Mucosa of descending colon (tissue), 3 donors: Measurements from ENCODE around the gene RNF43. TPM values are rescaled to one million over a fixed set of nuclear protein-coding genes. Genes with fewer than 3 reads are reported as not detected.

Experiments
- ATAC-seq: fragments of 200-7000 bp; cut with Tn5 transposase; one replicate; pipeline ENCODE4 v1.9.1; 2020; ENCODE audit warnings: mild to moderate bottlenecking, moderate library complexity
- DNase-seq, 3 donors: peaks; one replicate each; pipeline ENCODE4 v3.0.0-alpha.2; 2020
- H3K36me3 ChIP-seq: fragments of 200-600 bp; one replicate; pipeline ENCODE4 v1.8.0; 2021; ENCODE audit warnings: low read depth, mild to moderate bottlenecking
- H3K4me1 ChIP-seq: fragments of 200-600 bp; one replicate; pipeline ENCODE4 v1.8.0; 2021; ENCODE audit warnings: low read depth, mild to moderate bottlenecking
- H3K4me3 ChIP-seq: fragments of 200-600 bp; one replicate; pipeline ENCODE4 v1.8.0; 2021; ENCODE audit warnings: mild to moderate bottlenecking
- H3K9me3 ChIP-seq: fragments of 200-600 bp; one replicate; pipeline ENCODE4 v1.8.0; 2021; ENCODE audit warnings: mild to moderate bottlenecking
- intact Hi-C, 2 donors: fragments of 100-400 bp; cut with DNase I in 1 of 2; cut with micrococcal nuclease in 1 of 2; formaldehyde crosslinking; loops; one replicate each; pipeline versions ENCODE4 v1.11.0 to v1.11.1; 2022; cut with DNase I, micrococcal nuclease
- long read RNA-seq, 2 donors: library from polyadenylated mRNA; unstranded; transcript quantifications; one replicate each; pipeline ENCODE4 v2.0.0, GENCODE V29; 2019 to 2021
- total RNA-seq, 3 donors: library from RNA; stranded (reverse); fragmentation: NEBNext Ultra II Directional in 2 of 3; extraction: Animal tissue kit (Norgen Biotek cat#: 25700) in 2 of 3; gene quantifications; one replicate each; pipeline versions ENCODE4 v1.2.1 to v1.2.4, GENCODE V29; 2021 to 2023
- TF ChIP-seq, protein P1 (sequence below): fragments of 200-600 bp; IDR thresholded peaks from one replicate; pipeline ENCODE4 v1.8.0; 2022; ENCODE audit warnings: antibody characterized with exemption, mild to moderate bottlenecking
- donor health status: DM: no; HTN: no; CAD: no; lungs with moderate emphysema.
- donor health status: DM: no; HTN: no; CAD: no.
- donor health status: DM: no; HTN: yes; CAD: no.

RNF43 gene
- total RNA-seq, result 10 to 100 TPM; 24.2 to 68.5 (median 37.7) TPM
- long read RNA-seq, donor 1, partial matches to known transcripts, result 2 of 3 reads
- long read RNA-seq, donor 1, other reads (novel, unspliced or antisense), result 1 of 3 reads
- long read RNA-seq, donor 2, partial matches to known transcripts, result 0 of 8 reads
- long read RNA-seq, donor 2, other reads (novel, unspliced or antisense), result 8 of 8 reads

DNA sequence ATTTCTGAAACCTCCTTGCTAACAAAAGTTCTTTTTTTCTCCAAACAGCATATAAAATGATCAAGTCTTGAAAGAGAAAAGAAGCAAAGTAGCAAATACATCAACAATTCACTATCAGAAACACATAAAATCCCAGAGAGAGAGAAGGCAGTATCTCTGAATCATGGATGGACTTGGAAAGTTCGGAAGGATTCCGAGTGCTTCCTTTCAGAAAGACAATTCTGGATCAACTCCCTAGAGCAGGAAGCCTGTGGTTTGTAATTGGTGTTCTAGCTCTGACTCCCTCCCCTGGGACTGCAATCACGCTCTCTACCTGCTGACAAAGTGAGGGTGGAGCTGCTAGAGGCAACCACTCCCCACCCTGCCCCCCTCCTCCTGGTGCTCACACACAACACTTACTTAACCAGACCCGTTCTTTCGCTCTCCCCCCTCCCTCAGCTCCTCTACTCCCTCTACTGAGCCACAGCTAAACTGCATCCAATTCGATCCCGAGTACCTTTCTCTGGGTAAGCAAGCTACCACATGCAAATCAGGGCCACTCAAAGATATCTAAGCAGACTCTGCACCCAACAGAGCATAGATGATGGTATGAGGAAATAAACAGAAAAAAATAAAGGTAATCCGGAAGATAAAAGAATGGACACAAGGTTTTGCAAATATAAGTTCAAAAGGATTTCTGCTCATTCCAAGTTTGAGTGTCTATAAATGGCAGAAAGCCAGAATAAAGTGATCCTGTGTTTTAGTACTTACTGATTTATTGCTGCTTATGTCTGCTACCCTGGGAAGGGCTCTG is at the start of gene RNF43:
RNF43 (minus strand) TSS at position 235 of the 793 bp plus-strand sequence. CDS start 1,957 bp downstream, outside the sequence.
- TF ChIP-seq, protein P1, sequence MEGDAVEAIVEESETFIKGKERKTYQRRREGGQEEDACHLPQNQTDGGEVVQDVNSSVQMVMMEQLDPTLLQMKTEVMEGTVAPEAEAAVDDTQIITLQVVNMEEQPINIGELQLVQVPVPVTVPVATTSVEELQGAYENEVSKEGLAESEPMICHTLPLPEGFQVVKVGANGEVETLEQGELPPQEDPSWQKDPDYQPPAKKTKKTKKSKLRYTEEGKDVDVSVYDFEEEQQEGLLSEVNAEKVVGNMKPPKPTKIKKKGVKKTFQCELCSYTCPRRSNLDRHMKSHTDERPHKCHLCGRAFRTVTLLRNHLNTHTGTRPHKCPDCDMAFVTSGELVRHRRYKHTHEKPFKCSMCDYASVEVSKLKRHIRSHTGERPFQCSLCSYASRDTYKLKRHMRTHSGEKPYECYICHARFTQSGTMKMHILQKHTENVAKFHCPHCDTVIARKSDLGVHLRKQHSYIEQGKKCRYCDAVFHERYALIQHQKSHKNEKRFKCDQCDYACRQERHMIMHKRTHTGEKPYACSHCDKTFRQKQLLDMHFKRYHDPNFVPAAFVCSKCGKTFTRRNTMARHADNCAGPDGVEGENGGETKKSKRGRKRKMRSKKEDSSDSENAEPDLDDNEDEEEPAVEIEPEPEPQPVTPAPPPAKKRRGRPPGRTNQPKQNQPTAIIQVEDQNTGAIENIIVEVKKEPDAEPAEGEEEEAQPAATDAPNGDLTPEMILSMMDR, result peak; percentile 64
- H3K36me3 ChIP-seq, result no peaks in the 10 kb centered on the region
- H3K4me1 ChIP-seq, result peaks cover 5% of the 10 kb centered on the region
- DNase-seq (peak; percentile 90 to 99 (median 95)), ATAC-seq (peak; percentile 97)
- peak within 1 kb of the TSS; percentile 25 for H3K4me3 ChIP-seq
- H3K9me3 ChIP-seq, result no peaks in the 10 kb centered on the region
- intact Hi-C loops, result loop anchor here in 1 of 2 donors (10.0 kb wide), 1 partner anchor 63 kb away; the partner anchor contains the start of gene SUPT4H1

DNA sequence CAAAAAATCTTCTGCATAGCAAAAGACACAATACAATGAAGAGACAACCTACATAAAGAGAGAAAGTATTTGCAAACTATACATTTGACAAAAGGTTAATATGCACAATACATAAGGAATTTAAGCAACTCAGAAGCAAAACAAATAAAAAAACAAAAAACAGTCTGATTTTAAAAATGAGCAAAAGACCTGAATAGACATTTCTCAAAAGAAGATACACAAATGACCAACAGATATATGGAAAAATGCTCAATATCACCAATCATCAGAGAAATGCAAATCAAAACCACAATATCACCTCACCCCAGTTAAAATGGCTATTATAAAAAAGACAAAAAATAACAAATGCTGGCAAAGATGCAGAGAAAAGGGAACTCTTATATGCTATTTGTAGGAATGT is 38.2 kb upstream of the RNF43 start:
- H3K9me3 ChIP-seq, result no peaks in the 10 kb centered on the region
- intact Hi-C loops, result no loop called here
- TF ChIP-seq, protein P1, result no peak
- H3K4me3 ChIP-seq, result no peak overlapping the region
- DNase-seq, result no peak
- ATAC-seq, result no peak
- no peaks in the 10 kb centered on the region for H3K4me1 ChIP-seq
- H3K36me3 ChIP-seq, result no peaks in the 10 kb centered on the region

DNA sequence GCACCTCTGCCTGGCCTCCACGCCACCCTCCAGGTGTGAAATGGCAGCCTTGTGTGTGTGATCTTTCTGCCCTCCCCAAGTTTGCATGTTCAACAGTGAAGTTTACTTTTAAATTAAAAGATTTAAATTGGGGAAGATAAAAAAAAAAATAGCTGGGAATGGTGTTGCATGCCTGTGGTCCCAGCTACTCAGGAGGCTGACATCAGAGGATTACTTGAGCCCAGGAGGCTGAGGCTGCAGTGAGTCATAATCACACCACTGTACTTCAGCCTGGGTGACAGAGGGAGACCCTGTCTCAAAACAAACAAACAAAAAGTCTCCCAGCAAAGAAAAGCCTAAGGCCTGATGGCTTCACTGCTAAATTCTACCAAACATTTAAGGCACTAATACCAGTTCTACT is 35.4 kb upstream of the RNF43 start:
- Histone ChIP-seq H3K4me1 (no peaks in the 10 kb centered on the region), H3K9me3 (no peaks in the 10 kb centered on the region), H3K36me3 (no peaks in the 10 kb centered on the region), H3K4me3 (no peak overlapping the region)
- DNase-seq, result no peak
- ATAC-seq, result no peak
- intact Hi-C loops, result no loop called here
- TF ChIP-seq, protein P1, result no peak

DNA sequence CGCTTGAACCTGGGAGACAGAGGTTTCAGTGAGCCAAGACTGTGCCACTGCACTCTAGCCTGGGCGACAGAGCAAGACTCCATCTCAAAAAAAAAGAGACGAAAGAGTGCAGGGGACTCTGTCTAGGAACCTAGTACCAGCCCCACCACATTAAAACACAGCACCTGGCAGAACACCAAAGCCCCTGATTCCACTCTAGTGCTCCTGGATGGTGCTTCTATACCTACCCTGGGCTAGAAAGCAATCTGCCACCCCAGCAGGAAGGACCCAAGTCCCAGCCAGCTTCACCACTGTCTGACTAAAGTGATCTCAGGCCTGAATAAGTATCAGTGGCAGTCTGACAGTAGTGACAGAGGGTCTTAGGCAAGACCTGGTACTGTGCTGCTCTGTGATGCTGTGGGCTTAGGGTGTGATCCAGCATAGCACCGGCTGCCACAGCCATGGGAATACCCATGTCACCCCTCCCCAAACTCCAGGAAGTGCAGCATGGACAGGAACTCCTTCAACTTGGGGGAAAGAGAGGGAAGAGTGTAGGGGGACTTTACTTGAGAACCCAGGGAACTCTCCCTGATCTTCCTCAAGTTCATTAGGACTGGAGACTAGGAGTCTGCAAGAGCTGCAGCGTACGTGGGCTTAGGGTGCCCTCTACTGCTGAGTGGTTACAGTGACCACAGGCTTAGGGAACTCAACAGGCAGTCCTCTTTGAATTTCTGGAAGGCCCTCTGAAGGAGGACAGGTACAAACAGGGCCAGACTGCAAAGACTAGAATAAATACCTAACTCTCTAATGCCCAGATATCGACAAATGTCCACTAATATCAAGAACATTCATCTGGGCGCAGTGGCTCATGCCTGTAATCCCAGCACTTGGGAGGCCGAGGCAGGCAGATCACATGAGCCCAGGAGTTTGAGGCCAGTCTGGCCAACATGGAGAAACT is 30.0 kb upstream of the RNF43 start:
- H3K9me3 ChIP-seq, result no peaks in the 10 kb centered on the region
- no peak overlapping the region for H3K4me3 ChIP-seq
- TF ChIP-seq, protein P1, result peak; percentile 48
- ATAC-seq, result peak; percentile 94
- no peaks in the 10 kb centered on the region for H3K36me3 ChIP-seq
- intact Hi-C loops, result loop anchor here in 1 of 2 donors (1.0 kb wide), 1 partner anchor 130 kb away; no protein-coding TSS in a partner anchor
- peak; percentile 53 to 86 (median 83) for DNase-seq
- no peaks in the 10 kb centered on the region for H3K4me1 ChIP-seq

DNA sequence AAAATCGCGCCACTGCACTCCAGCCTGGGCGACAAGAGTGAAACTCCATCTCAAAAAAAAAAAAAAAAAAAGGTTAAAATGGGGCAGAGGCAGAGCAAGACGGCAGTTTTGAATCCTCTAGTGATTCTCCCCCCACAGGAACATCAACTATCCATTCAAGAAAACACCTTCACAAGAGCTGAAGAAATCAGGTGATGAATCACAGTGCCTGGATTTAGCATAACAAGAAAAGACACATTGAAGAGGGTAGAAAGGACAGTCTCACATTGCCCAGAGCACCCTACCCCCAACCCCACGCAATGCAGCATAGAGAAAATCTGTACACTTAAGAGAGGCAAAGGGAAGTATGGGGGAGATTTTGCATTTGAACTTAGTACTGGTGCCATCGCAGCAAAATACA is 28.8 kb upstream of the RNF43 start:
- no peak overlapping the region for H3K4me3 ChIP-seq
- no peaks in the 10 kb centered on the region for H3K4me1 ChIP-seq
- H3K9me3 ChIP-seq, result no peaks in the 10 kb centered on the region
- intact Hi-C loops, result no loop called here
- ATAC-seq, result no peak
- TF ChIP-seq, protein P1, result no peak
- no peaks in the 10 kb centered on the region for H3K36me3 ChIP-seq
- no peak for DNase-seq
